SK-N-MC (cell line): ENCODE results near the gene SLC5A11.

Experiments
- EZH2 ChIP-seq: fragments of 200-600 bp; sonication (generic); IDR thresholded peaks from one replicate; pipeline ENCODE4 v1.6.1; 2017; ENCODE audit warnings: antibody characterized with exemption
- FOXP2 ChIP-seq: optimal IDR thresholded peaks from 2 replicates; pipeline ENCODE3; 2011; ENCODE audit warnings: mild to moderate bottlenecking, moderate library complexity; ENCODE audit not compliant: insufficient read depth; ENCODE audit errors: extremely low read length, control extremely low read depth
- POLR2AphosphoS5 ChIP-seq: IDR thresholded peaks from 2 replicates; pipeline ENCODE4 v1.6.1; 2012; ENCODE audit warnings: mild to moderate bottlenecking, low read depth, low read length, borderline replicate concordance

DNA sequence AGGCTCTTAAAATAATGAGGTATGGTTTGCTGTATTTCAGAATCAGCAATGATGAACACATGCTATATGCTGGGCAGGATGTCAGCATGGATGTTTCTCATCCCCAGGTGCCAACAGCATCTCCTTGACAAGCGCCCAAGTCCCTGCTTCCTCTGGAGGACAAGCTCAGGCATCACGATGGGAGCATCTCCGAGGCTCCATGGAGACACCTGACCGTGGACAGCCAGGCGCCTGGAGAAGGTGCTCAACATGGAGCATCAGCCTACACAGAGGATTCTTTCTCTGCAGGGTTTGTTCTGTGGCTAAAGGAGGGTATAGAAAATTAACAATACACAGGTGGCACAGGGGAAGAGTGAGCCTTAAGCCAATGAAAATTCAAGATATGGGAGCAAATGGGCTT is 72.1 kb downstream of the SLC5A11 start:
- no peak for TF ChIP-seq POLR2AphosphoS5
- no peak for TF ChIP-seq EZH2
- TF ChIP-seq FOXP2 = no peak
